Small intestine (tissue), 7 donors: ENCODE data around the gene CHP1. TPM values are rescaled to one million over a fixed set of nuclear protein-coding genes. Genes with fewer than 3 reads are reported as not detected.
A peak's percentile ranks its signal among the peaks of the same experiment; 100 is the strongest.
"Not testable (repeated sequence)": the region's sequence is repeated elsewhere in the genome, so short reads cannot be mapped to it uniquely, and the experiment has no call there.

ENCODE experiments used
- DNase-seq, 2 donors: peaks; one replicate each; pipeline versions ENCODE4 v3.0.0 to v3.0.0-alpha.2; 2013
- FAIRE-seq: peaks from 2 replicates; lab custom pipeline; 2012; peaks lifted over from hg19 to GRCh38; lab: Jason Lieb, UNC
- H3K27ac ChIP-seq, 3 donors: one replicate each; pipeline ENCODE4 v1.5.1; 2013; ENCODE audit warnings: low read length in 2 of 3, mild to moderate bottlenecking in 2 of 3, control low read depth in 1 of 3, inconsistent platforms in 1 of 3, low read depth in 1 of 3, moderate library complexity in 1 of 3
- H3K27me3 ChIP-seq, 3 donors: one replicate each; pipeline ENCODE4 v1.6.1; 2013; ENCODE audit warnings: low read length in 3 of 3, inconsistent platforms in 1 of 3; ENCODE audit not compliant: control insufficient read depth in 3 of 3, insufficient read depth in 3 of 3
- H3K36me3 ChIP-seq, 3 donors: one replicate each; pipeline ENCODE4 v1.6.1; 2013; ENCODE audit warnings: low read length in 3 of 3, inconsistent platforms in 1 of 3, low read depth in 1 of 3, mild to moderate bottlenecking in 1 of 3, moderate library complexity in 1 of 3; ENCODE audit not compliant: control insufficient read depth in 3 of 3, insufficient read depth in 2 of 3
- H3K4me1 ChIP-seq, 3 donors: one replicate each; pipeline ENCODE4 v1.6.1; 2013; ENCODE audit warnings: low read length in 2 of 3, inconsistent platforms in 1 of 3, low read depth in 1 of 3, mild to moderate bottlenecking in 1 of 3, moderate library complexity in 1 of 3; ENCODE audit not compliant: control insufficient read depth in 3 of 3, insufficient read depth in 2 of 3
- H3K4me3 ChIP-seq, 3 donors: one replicate each; pipeline ENCODE4 v1.5.1; 2013; ENCODE audit warnings: low read length in 3 of 3, control low read depth in 1 of 3, inconsistent platforms in 1 of 3, low read depth in 1 of 3, mild to moderate bottlenecking in 1 of 3, moderate library complexity in 1 of 3
- H3K9me3 ChIP-seq, 2 donors: one replicate each; pipeline ENCODE4 v1.6.1; 2013; ENCODE audit warnings: low read depth in 1 of 2, low read length in 1 of 2; ENCODE audit not compliant: control insufficient read depth in 2 of 2, insufficient read depth in 1 of 2
- WGBS, 3 donors: extraction: QIAGEN DNeasy Blood & Tissue Kit; methylation state at CpG; one replicate each; pipeline ENCODE4 v1.1.7; 2013; 5-methylcytosine and 5-hydroxymethylcytosine counted together
- polyA plus RNA-seq, 4 donors: library from polyadenylated mRNA; stranded (reverse) in 3 of 4; unstranded in 1 of 4; fragments of 200-250 nt in 3 of 4; fragments of 120-200 nt in 1 of 4; gene quantifications; one replicate each; pipeline versions ENCODE4 v1.2.1 to v1.2.3, GENCODE V29; 2013
- donor health status: healthy with polysubstance abuse.
- donor health status: control.
- donor health status: control.
- donor health status: Bipolar disorder and iron deficiency.
- donor health status: healthy.

Gene CHP1
- polyA plus RNA-seq, 4 donors: 67.4 to 147 (median 109) TPM

- WGBS, 3 donors: 90 to 93% (median 91%) methylated on average over 5 of the region's 5 CpGs
Measured at GRCh38 chr15:41307679-41308078, 76.6 kb downstream of the CHP1 start.

GRCh38 chr15:41309226-41309905, 78.3 kb downstream of the CHP1 start:
- no peak overlapping the region for H3K27ac ChIP-seq
- DNase-seq: no peak
- FAIRE-seq: no peak
- H3K4me1 ChIP-seq: no peaks in the 10 kb centered on the region
- no peaks in the 10 kb centered on the region for H3K27me3 ChIP-seq
- H3K4me3 ChIP-seq: no peak overlapping the region
- 94 to 100% (median 98%) methylated on average over 2 of the region's 2 CpGs for WGBS, 3 donors
- peaks cover 0 to 32% (median 0%) of the 10 kb centered on the region in 3 donors for H3K36me3 ChIP-seq
- H3K9me3 ChIP-seq: no peaks in the 10 kb centered on the region

More at GRCh38 chr15:41307679-41308078, 76.6 kb downstream of the CHP1 start:
- no peak for FAIRE-seq
- H3K4me3 ChIP-seq: no peak overlapping the region
- no peak overlapping the region for H3K27ac ChIP-seq
- H3K36me3 ChIP-seq: peaks cover 0 to 31% (median 0%) of the 10 kb centered on the region in 3 donors
- no peaks in the 10 kb centered on the region for H3K9me3 ChIP-seq
- no peaks in the 10 kb centered on the region for H3K4me1 ChIP-seq
- no peak for DNase-seq
- no peaks in the 10 kb centered on the region for H3K27me3 ChIP-seq

GRCh38 chr15:41320805-41321330, 89.8 kb downstream of the CHP1 start:
- WGBS, 3 donors: 96 to 97% (median 97%) methylated on average over 21 to 39 of the region's 39 CpGs
- peaks cover 0 to 15% (median 3%) of the 10 kb centered on the region in 3 donors for H3K36me3 ChIP-seq

GRCh38 chr15:41323611-41324010, 92.5 kb downstream of the CHP1 start:
- H3K27ac ChIP-seq: no peak overlapping the region
- H3K36me3 ChIP-seq: peaks cover 0 to 16% (median 0%) of the 10 kb centered on the region in 3 donors
- FAIRE-seq (no peak), DNase-seq (no peak)
- no peaks in the 10 kb centered on the region for H3K27me3 ChIP-seq
- peaks cover 0 to 5% of the 10 kb centered on the region in 2 donors for H3K9me3 ChIP-seq
- no peaks in the 10 kb centered on the region for H3K4me1 ChIP-seq
- 82 to 92% (median 85%) methylated on average over 1 of the region's 1 CpG for WGBS, 3 donors
- H3K4me3 ChIP-seq: no peak overlapping the region

More at GRCh38 chr15:41320805-41321330, 89.8 kb downstream of the CHP1 start:
- H3K27ac ChIP-seq, H3K9me3 ChIP-seq, H3K4me3 ChIP-seq, H3K4me1 ChIP-seq, H3K27me3 ChIP-seq, FAIRE-seq, DNase-seq: not testable (repeated sequence)

- Histone ChIP-seq H3K4me3 (peak overlapping the region in 1 of 3 donors; percentile 73), H3K36me3 (peaks cover 0 to 7% (median 0%) of the 10 kb centered on the region in 3 donors), H3K27me3 (no peaks in the 10 kb centered on the region), H3K27ac (no peak overlapping the region), H3K4me1 (peaks cover 0 to 11% (median 0%) of the 10 kb centered on the region in 3 donors), H3K9me3 (peaks cover 0 to 3% of the 10 kb centered on the region in 2 donors)
- 68 to 74% (median 72%) methylated on average over 6 of the region's 6 CpGs for WGBS, 3 donors
- FAIRE-seq (no peak), DNase-seq (no peak)
Measured at GRCh38 chr15:41331281-41331680, 100.2 kb downstream of the CHP1 start.

Other genes starting within 250 kb of the CHP1 start
- gene INO80, start 115.0 kb upstream of the CHP1 start, polyA plus RNA-seq: 10 to 100 TPM in 2 of 4 donors, 1 to 10 TPM in 2; 6.9 to 18.7 (median 11.5) TPM
- gene EXD1, start 511 bp upstream of the CHP1 start, polyA plus RNA-seq: under 1 TPM in 1 of 4 donors, not detected in 3; 0.27 TPM
- gene OIP5, start 101.3 kb downstream of the CHP1 start, polyA plus RNA-seq: 10 to 100 TPM in 1 of 4 donors, 1 to 10 TPM in 2, not detected in 1; 1.8 to 16.2 (median 6.7) TPM
- gene NUSAP1, start 101.6 kb downstream of the CHP1 start, polyA plus RNA-seq: 10 to 100 TPM in 2 of 4 donors, 1 to 10 TPM in 2; 4.6 to 37.2 (median 19.9) TPM
- gene NDUFAF1, start 171.2 kb downstream of the CHP1 start, polyA plus RNA-seq: 10 to 100 TPM; 19.7 to 31.1 (median 21.1) TPM
- 10 to 100 TPM; 18.0 to 38.4 (median 25.0) TPM for gene RTF1, start 185.8 kb downstream of the CHP1 start, polyA plus RNA-seq